LNCaP clone FGC (cell line): Measurements from ENCODE around the gene SPOCD1.
A peak's percentile ranks its signal among the peaks of the same experiment; 100 is the strongest.

Experiments
- DNase-seq: peaks from one replicate; pipeline ENCODE4 v3.0.0-alpha.2; 2011; ENCODE audit warnings: low read depth
- H3K4me3 ChIP-seq: 2 replicates; pipeline ENCODE4 v1.5.1; 2011; ENCODE audit warnings: mild to moderate bottlenecking, low read depth, low read length, control low read depth
- CTCF ChIP-seq: IDR thresholded peaks from 2 replicates; pipeline ENCODE4 v1.5.1; 2012; ENCODE audit warnings: mild to moderate bottlenecking; ENCODE audit not compliant: control insufficient read depth, insufficient read depth; ENCODE audit errors: extremely low read depth

Gene SPOCD1

DNA sequence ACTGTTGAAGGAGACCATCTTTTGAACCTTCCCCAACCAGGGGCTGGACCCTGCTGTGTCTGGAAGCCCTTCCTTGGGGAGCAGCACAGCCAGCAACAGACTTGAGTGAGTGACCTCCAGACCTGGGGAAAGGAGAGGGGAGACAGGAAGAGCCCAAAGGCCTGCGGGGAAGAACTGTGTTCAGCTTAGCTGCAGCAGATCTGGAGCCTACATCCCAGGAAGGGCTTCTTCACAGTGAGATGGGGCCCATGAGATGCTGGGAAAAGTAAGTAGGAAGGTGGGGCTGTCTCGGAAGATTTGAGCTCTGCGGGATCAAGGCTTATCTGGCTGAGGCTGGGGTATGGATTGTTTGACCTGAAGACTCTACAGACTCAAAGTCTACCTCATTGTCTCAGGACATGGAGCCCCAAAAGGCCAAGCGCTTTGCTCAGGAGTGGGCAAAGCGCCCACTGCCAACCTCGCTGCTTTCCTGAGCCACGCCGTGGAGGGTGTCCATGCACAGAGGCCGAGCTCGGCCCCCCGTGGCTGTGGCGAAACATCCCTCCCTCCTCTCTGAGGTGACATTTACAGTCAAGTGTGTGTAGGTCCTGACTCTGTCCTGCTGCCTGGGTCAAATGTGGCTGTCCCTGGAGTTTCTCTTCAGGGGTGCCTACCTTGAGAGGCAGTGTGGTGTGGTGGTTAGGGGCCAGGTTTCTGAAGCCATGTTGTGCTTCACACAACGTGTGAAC is 24.5 kb downstream of the SPOCD1 start:
- TF ChIP-seq CTCF, result no peak
- no peak overlapping the region for H3K4me3 ChIP-seq
- no peak for DNase-seq

DNA sequence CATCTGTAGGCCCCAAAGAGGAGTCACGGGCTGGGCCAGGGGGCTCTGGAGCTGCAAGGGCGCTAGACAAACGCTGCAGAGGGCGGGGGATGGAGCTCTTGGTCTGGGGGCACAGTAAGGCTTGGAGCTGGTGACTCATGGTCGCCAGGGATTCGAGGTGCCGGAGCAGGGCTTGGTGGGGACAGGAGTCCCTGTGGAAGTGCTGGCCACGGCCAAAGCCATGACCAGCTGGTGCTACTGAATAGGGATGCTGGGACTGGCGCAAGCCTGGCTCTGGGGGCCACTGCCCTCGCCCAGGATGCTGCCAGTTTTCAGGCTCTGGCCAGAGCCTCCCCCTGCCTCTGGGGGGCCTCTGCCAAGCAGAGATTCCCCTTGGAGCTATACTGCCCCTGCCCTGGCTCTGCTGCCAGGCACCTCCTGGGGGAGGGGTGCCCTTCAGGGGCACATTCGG is 25.2 kb downstream of the SPOCD1 start:
- no peak overlapping the region for H3K4me3 ChIP-seq
- DNase-seq, result no peak
- TF ChIP-seq CTCF, result no peak

- TF ChIP-seq CTCF, result no peak
- DNase-seq, result no peak
Measured at GRCh38 chr1:31790140-31790539, 25.7 kb downstream of the SPOCD1 start.

DNA sequence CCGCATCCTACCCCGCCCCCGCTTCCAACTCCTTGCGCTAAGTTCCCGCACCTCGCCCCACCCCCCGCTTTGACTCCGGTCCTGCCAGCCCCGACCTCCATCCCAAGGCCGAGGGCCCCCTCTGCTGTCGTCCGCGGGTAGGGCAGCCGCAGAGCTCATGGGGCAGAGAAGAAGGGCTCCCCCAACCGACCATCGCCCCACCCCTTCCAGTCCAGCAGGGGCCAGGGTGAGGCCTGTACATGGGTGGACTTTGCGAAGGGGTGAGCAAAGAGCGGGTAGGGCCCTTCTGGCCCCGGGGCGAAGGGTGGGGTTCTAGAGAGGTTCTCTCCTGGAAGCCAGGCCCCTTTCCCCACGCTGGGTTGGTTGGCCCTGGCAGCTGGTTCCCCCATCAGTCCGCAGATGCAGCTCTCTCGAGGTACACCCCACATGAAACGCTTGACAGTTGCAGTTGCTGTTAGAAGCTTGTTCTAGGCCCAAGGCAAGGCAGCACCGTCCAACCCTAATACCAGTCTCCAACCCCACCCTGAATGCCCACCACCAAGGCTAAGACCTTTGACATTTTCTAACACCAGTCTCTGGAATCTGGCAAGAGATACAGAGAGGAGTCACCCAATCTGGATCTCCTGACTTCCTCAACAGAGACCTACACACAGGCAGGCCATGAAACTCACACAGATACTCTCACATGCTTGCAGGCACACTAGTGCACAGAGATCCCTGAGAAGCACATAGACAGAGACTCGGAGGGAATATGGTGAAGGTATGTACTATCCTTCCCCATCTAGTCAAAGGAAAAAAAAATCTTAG is 26.4 kb downstream of the SPOCD1 start:
- DNase-seq, result peak; percentile 38
- peak overlapping the region; percentile 58 for H3K4me3 ChIP-seq
- TF ChIP-seq CTCF, result peak; percentile 99

More at GRCh38 chr1:31790140-31790539, 25.7 kb downstream of the SPOCD1 start:
- no peak overlapping the region for H3K4me3 ChIP-seq

- peak overlapping the region; percentile 58 for H3K4me3 ChIP-seq
- DNase-seq, result peak; percentile 38
- TF ChIP-seq CTCF, result no peak
Measured at GRCh38 chr1:31788825-31789256, 27.0 kb downstream of the SPOCD1 start.

- H3K4me3 ChIP-seq, result peak overlapping the region; percentile 58
- peak; percentile 90 for DNase-seq
Measured at GRCh38 chr1:31788138-31788824, 27.5 kb downstream of the SPOCD1 start.

More at GRCh38 chr1:31788138-31788824, 27.5 kb downstream of the SPOCD1 start:
- no peak for TF ChIP-seq CTCF
